Femur (tissue), 1 donor: ENCODE results near the gene PDIA5.

ENCODE experiments used
- DNase-seq: peaks from one replicate; pipeline ENCODE4 v3.0.0-alpha.2; 2017

The PDIA5 gene

GRCh38 chr3:123072564-123072963, 5.7 kb downstream of the PDIA5 start:
- no peak for DNase-seq

DNA sequence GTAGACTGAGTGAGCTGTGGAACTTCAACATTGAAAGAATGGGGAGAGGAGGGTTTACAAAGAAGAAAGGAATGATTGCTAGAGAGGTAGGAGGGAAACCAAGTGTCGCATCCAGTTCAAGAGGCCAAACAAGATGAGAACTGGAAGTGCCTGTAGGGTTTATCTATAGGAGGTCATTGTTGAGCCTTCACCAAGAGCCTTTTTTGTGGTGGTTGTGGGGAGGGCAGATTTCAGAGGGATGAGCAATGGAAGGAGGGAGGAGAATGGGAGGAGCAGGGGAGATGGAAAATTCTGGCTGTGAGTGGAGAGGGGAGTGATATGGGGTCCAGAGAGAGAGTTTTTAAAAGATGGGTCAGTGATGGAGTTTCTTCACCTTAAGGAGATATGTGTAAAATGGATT, 8.5 kb downstream of the PDIA5 start:
- no peak for DNase-seq

DNA sequence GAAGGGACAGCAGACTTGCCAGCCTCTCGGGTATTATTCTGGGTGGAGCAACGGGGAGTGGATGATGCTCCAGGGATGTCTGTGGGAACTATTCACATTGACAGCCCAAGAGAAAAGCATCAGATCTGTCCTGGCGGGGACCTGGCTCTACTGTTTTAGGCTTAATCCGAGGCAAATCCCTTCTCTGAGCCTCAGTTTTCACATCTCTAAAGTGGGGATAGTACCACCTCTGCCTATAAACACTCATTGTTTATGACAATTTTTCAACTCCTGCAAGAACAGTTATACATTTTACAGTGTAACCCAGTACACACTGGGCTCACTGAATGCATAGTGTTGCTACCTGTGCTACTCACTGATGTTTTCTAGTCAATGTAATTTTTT, 9.3 kb downstream of the PDIA5 start:
- DNase-seq, result no peak

- peak; percentile 62 for DNase-seq
Measured at GRCh38 chr3:123076496-123077418, 9.9 kb downstream of the PDIA5 start.

DNA sequence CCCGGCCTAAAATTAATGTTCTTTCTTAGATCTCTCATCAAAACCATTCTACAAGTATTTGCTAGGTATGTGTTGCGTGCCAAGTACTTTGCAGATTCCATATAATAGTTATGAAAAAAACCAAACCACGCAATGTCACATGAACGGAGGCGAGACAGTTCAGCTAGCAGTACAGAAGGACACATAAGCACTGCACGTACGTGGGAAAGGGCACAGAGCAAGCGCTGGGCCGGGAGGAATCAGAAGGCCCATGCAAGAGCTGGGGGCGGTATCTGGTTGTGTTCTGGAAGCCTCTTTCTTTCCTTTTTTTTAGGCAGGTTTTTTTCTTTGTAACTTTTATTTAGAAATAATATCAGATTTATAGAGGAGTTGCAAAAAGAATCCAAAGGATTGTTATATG, 11.3 kb downstream of the PDIA5 start:
- DNase-seq, result no peak

DNA sequence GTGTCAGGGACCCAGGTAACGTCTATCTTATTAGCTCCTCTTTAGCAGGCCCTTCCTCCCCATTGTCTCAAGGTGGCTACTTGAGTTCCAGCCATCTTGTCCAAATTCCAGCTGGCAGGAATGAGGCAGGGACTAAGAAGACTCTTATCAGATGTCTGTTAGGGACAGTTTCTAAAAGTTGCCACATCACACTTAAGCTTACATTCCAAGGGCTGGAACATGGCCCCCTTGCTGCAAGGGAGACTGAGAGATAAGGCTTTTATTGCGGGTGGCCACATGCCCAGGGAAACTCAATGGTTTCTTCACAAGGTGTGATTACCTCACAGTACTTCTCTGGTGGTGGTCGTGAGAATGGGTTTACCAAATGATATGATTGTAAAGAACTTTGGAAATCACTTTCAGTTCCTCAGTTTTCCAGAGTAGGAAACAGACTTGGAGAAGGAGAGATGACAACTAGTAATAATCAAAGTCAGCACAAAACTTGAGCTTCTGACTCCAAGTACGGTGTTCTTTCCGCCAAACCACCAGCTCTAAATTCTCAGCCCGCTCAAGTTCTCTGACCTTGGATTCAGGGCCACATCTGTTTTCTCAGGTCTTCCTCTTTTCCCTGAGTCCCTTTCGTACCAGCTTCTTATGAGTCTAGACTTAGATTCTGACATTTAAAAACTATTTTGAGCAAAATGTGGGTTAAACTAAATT, 14.2 kb downstream of the PDIA5 start:
- DNase-seq, result no peak

DNA sequence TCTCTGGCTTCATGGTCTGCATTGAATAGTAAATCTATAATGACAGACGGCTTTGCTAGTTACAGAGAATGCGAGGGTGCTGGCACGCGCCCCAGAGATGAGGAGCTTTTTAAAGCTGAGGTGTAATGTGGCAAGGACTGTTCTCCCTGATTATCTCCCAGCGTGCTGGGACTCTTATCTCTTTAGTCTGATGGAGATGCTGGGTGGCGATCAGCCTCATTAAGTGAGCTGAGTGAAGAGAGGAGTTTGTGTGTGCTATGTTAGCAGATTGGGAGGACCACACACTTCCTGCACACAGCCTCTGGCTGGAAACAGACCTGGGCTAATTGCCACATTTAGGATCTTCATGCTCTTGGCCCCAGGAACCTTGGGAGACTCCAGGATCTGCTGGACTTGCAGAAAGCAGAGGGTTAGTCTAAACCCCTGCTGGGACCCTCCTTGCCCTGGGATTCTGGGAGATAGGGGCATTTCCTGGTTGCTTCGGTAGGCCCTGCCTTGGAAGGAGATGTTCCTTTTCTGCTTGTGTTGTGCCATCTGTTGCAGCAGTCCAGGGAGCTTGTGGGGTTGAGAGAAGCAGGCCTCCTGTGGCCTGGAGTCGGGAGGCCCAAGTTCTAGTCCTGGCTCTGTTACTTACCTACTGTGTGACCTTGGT, 15.0 kb downstream of the PDIA5 start:
- DNase-seq, result no peak

- DNase-seq, result no peak
Measured at GRCh38 chr3:123082370-123083065, 15.7 kb downstream of the PDIA5 start.

DNA sequence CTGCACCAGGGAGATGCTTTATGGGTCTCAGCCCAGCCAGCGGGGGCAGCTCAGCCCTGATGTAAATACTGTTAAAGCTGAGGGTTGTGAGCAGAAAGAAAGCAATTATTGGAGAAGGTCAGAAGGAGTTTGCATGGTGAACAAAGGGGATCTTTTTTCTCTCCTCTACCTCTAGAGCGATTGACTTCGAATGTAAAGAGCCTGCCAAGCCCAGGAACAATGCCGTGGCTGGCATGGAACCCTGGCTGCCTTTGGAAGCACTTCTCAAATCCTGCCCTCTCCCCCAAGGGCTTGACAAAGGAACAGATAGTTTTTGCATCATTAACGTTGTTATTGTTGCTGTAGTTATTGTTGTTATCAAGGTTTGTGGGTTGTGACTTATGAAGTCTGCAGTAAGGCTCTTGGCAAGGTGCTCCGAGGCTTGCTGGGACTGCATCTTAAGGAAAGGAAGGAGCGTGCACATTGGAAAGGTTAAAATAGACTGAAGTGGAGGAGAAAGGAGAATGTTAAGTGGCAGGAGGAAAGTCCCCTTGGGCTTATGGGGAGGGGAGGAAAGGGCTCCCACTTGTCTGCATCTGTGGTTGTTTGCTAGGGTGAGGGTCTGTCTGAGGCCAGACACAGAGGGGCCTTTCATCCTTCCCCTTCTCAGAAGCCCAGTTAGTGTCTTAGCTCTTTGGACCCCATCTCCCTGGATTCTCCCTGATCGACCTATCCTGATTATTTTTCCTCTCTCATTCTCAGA, 16.7 kb downstream of the PDIA5 start:
- no peak for DNase-seq

DNA sequence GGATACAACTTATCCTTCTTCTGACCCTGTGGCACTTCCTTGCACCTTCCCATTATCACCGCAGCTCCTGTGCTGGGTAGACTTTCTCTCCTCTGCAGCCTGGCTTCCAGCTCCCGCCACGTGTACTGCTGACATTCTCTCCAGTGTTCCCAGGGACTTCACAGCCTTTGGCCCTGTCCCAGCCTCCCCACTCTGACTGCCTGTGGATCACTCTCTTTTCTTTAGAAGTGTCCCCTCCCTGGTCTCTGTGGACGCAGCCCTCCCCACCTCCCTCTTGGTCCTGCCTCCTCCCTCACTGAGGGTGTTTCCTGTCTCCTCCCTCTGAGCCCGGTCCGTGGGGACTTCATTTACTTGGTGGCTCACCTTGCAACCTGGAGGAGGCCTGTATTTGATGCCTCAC, 17.4 kb downstream of the PDIA5 start:
- no peak for DNase-seq

DNA sequence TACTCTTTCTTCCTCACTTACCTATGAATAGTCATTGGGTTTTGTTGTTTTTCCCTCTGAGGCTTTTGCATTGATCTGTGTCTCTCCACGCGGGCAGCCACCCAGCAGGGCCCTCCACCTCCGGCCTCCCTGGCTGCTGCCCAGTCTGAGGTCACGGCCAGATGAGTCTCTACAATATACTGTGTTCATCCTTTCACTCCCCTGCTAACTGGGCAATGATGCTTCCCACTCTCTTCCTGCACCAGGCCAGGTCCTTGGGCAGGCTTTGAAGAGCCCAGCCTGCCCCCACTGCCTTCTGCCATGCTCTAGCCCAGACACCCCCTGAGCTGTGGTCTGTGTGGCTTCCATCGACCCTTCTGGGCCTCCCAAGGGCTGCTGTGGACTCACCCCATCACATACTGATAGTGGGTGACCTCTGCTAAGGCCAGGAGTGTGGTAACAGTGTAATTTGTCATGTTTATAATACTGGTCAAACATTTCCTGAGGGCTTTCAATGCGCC, 18.0 kb downstream of the PDIA5 start:
- no peak for DNase-seq

- DNase-seq, result no peak
Measured at GRCh38 chr3:123085293-123085931, 18.6 kb downstream of the PDIA5 start.

DNA sequence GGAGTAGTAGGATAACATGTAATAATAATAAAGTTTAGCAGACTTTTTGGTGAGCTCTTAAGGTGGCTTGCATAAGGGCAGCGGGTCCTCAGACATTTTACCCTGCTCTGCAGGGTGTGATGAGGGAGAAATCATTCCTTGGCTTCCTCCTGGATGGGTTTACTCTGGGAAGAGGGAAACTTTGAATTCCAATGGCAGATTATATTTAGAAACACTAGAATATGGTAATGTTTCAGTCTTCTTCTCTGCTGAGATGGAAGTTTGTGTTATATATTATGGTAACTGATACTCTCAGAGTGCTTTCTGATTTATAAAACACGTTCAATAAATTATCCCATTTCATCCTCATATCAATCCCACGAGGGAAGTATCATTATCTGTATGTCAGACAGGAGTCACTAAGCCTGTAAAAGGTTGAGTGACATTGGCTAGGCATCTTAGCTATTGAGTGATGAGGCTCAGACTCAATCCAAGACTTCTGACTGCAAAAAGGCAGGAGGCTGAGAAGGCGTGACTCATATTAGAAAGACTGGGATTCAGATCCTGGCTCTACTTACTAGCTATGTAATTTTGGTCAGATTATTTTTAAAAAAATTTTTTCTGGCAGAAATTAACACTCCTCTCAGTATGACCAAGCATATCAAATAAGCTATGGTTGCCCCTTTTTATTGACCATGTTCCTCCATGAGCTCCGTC, 19.3 kb downstream of the PDIA5 start:
- DNase-seq, result no peak

GRCh38 chr3:123088387-123088786, 21.6 kb downstream of the PDIA5 start:
- DNase-seq, result peak; percentile 8

DNA sequence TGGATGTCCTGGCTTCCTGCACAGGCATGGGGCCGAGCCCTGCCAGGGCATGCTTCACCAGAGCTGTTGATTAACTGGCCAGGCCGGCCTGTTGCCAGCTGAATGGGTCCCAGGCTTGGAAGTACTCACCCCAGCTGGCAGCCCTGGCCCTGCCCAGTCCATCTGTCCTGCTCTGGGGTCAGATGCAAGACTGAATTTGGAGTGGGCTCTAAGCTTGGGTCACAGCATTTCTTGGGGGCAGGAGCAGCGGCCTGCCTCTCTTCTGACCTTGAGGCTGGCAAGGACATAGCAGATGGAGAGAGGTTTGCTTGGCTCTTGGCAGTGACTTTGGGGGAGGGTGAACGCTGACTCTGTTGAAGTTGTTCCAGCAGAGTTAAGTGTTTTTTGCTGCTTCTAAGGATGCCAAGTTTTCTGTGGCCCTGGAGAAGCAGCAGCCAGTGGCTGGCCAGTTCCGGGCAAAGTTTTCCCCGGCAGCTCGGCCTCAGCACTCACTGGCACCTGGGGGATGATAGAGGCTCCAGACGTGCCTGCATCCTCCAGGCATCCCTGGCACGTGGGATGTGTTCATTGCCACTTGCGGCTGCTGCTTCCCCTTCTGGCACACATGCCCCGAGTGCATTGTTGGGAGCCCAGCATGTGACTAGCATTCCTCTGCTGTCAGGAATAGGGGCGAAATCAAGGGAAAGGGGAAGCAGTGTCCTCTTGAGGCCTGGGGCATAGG, 22.9 kb downstream of the PDIA5 start:
- peak; percentile 58 for DNase-seq

DNA sequence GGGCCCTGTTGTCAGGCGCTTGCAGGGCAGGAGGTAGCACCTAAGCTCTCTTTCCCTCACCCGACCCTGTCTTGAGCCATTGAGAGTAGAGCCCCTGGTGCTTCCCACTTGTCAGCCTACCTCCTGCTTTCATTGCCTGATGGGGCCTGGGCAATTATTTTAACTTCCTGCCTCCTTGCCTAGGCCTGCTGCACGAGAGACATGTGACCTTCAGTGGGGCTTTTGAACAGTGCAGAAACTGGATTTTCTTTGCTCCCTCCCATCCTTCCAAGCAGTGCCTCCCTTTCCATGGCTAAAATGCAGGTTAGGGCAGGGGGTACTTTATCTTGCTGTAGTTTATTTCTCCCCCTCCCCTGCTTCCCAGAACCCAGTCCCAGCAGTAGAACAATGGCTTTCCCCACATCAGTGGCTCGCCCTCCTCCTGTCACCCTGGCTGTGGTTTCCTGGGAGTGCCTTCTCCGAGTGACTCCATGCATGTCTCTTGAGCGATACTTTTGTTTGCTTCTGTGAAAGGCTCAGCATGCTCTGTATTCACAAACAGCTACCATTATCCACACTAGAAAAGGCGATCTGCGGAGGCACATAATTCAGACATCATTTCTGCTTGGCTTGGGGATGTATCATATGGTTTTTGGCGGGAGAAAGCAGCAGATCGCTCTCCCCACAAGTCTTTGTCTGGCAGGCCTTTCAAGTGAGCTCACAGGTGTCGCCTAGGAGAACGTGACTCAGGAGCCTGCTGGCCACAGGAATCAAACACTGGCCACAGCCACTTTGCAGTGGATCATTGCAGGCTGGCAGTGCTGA, 24.1 kb downstream of the PDIA5 start:
- DNase-seq, result peak; percentile 18

DNA sequence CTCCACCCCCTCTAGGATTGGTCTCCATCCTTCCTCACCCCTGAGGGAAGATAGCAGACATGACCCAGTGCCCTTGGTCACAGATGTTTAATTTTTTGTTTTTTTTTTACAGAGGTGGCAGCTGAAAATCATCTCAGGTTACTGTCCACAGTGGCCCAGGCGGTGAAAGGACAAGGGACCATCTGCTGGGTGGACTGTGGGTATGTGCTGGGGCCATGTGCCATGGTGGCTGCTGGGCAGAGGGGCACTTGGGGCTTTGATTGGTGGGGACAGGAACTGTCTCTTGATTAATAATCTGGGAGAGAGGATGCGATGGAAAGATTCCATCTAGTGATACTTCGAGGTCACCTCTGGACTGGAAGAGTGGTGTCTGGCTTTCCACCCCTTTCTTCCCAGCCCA, 25.4 kb downstream of the PDIA5 start:
- DNase-seq, result peak; percentile 4

GRCh38 chr3:123093696-123094095, 26.9 kb downstream of the PDIA5 start:
- peak; percentile 12 for DNase-seq
